GM23248 (cell line): ENCODE data around the gene MAG.

Source experiments
- EZH2 ChIP-seq: fragments of 200-600 bp; sonication (generic); IDR thresholded peaks from 2 replicates; pipeline ENCODE4 v1.6.1; 2018; ENCODE audit warnings: antibody characterized with exemption, mild to moderate bottlenecking; ENCODE audit not compliant: insufficient read depth, poor library complexity, severe bottlenecking
- EZH2phosphoT487 ChIP-seq: fragments of 200-600 bp; sonication (generic); IDR thresholded peaks from 2 replicates; pipeline ENCODE4 v1.6.1; 2018; ENCODE audit warnings: antibody characterized with exemption, moderate library complexity, mild to moderate bottlenecking, low read depth; ENCODE audit not compliant: insufficient read depth

- TF ChIP-seq EZH2phosphoT487 (no peak), EZH2 (no peak)
These were observed 58.6 kb downstream of the MAG start for GRCh38 chr19:35350591-35350990.
